K562 (cell line): Measurements from ENCODE around the gene SLC49A3. TPM values are rescaled to one million over a fixed set of nuclear protein-coding genes. Genes with fewer than 3 reads are reported as not detected.
A peak's percentile ranks its signal among the peaks of the same experiment; 100 is the strongest.

Source experiments
- CBFB ChIP-seq: sonication (generic); formaldehyde crosslinking; IDR thresholded peaks from 2 replicates; pipeline ENCODE4 v1.4.0; 2020; ENCODE audit warnings: mild to moderate bottlenecking, missing genetic modification reagents
- DLX4 ChIP-seq: fragments of 250-450 bp; sonication (Bioruptor Pico); IDR thresholded peaks from 2 replicates; pipeline ENCODE4 v1.6.1; 2021; ENCODE audit warnings: mild to moderate bottlenecking
- FOXA3 ChIP-seq, 2 experiments: fragments of 450-650 bp in 1 of 2; sonication (generic) in 1 of 2; formaldehyde crosslinking; IDR thresholded peaks in 1 of 2; conservative IDR thresholded peaks in 1 of 2; 2 replicates each; pipeline versions ENCODE4 v1.4.0 to v1.8.0; 2020 to 2022; ENCODE audit warnings: mild to moderate bottlenecking in 2 of 2, missing genetic modification reagents in 1 of 2
- GTF3C2 ChIP-seq: IDR thresholded peaks from 3 replicates; pipeline ENCODE4 v1.6.1; 2011; ENCODE audit warnings: borderline replicate concordance, mild to moderate bottlenecking, moderate library complexity; ENCODE audit not compliant: insufficient read length; ENCODE audit errors: extremely low read depth
- KAT8 ChIP-seq: fragments of 450-650 bp; IDR thresholded peaks from 2 replicates; pipeline ENCODE4 v1.6.1; 2016; ENCODE audit warnings: low read depth, mild to moderate bottlenecking
- LEF1 ChIP-seq: fragments of 450-650 bp; IDR thresholded peaks from 2 replicates; pipeline ENCODE4 v1.6.1; 2016; ENCODE audit warnings: mild to moderate bottlenecking
- MNT ChIP-seq, 2 experiments: fragments of 450-650 bp; conservative IDR thresholded peaks; 2 replicates each; pipeline ENCODE4 v1.6.1; 2017; ENCODE audit warnings: mild to moderate bottlenecking in 2 of 2, moderate library complexity in 2 of 2
- RBM15 ChIP-seq: fragments of 200-400 bp; formaldehyde crosslinking; IDR thresholded peaks from 2 replicates; pipeline ENCODE4 v1.6.1; 2018; ENCODE audit warnings: mild to moderate bottlenecking, low read length, moderate library complexity; ENCODE audit not compliant: insufficient read depth
- RNF2 ChIP-seq: sonication (generic); IDR thresholded peaks from 2 replicates; pipeline ENCODE4 v1.6.1; 2016
- SAFB ChIP-seq: fragments of 200-400 bp; formaldehyde crosslinking; IDR thresholded peaks from 2 replicates; pipeline ENCODE4 v1.6.1; 2017; ENCODE audit warnings: low read depth, low read length, borderline replicate concordance
- STAT6 ChIP-seq: sonication (generic); formaldehyde crosslinking; IDR thresholded peaks from 2 replicates; pipeline ENCODE4 v1.8.1; 2023; ENCODE audit warnings: mild to moderate bottlenecking, missing genetic modification reagents
- WHSC1 ChIP-seq: IDR thresholded peaks from one replicate; pipeline ENCODE4 v1.6.1; 2012; ENCODE audit warnings: low read length, control low read depth, inconsistent platforms
- XRCC4 ChIP-seq: IDR thresholded peaks from one replicate; pipeline ENCODE4 v1.6.1; 2011; ENCODE audit not compliant: insufficient read depth, insufficient read length; ENCODE audit errors: extremely low read depth
- ZNF239 ChIP-seq: fragments of 250-450 bp; sonication (Bioruptor Pico); IDR thresholded peaks from 2 replicates; pipeline ENCODE4 v1.4.0; 2020; ENCODE audit warnings: mild to moderate bottlenecking
- ZNF24 ChIP-seq: fragments of 450-650 bp; IDR thresholded peaks from 2 replicates; pipeline ENCODE4 v1.6.1; 2016
- ZNF398 ChIP-seq: fragments of 250-450 bp; sonication (Bioruptor Pico); IDR thresholded peaks from 2 replicates; pipeline ENCODE4 v1.8.0; 2021; ENCODE audit warnings: moderate library complexity, mild to moderate bottlenecking, inconsistent platforms
- polyA plus RNA-seq, 8 experiments: library from polyadenylated mRNA; depleted of rRNA in 4 of 8; stranded (reverse) in 5 of 8; unstranded in 3 of 8; fragments of >200 nt; fragmentation: Nextera tagmentation in 2 of 8; fragmentation: Illumina TruSeq in 1 of 8; extraction: Ambion mirVana in 2 of 8; extraction: Trizol in 1 of 8; gene quantifications; 2 replicates each; pipeline versions ENCODE4 v1.2.1 to v1.2.3, GENCODE V29; 2011 to 2014; ENCODE audit warnings: inconsistent platforms in 1 of 8, missing spikeins in 1 of 8
- total RNA-seq, 7 experiments: library from RNA; depleted of rRNA in 6 of 7; stranded (reverse); fragments of >200 nt in 6 of 7; fragmentation: Illumina TruSeq in 2 of 7; extraction: Trizol in 2 of 7; gene quantifications; 2 replicates each; pipeline versions ENCODE4 v1.2.1 to v1.2.3, GENCODE V29; 2011 to 2021; ENCODE audit warnings: low replicate concordance in 1 of 7

SLC49A3 gene
- total and polyA plus RNA-seq, 9 of the 15 experiments (the other 6 are each of a cell fraction or from before 2014, with no cell fraction given): 0.24 to 0.41 TPM; not detected in 7

- TF ChIP-seq RBM15 (no peak), ZNF24 (no peak), SAFB (0 out of 2 replicates have a peak, but pooled peaks have one; percentile 53), STAT6 (CRISPR knock-in tag) (peak; percentile 71; the same call in 1 of the 2 replicates), LEF1 (no peak), DLX4 (CRISPR knock-in tag) (no peak), FOXA3 (CRISPR knock-in tag; conservative IDR thresholded peaks at IDR 0.05 in 1 of 2, IDR thresholded peaks at IDR 0.05 in 1 of 2) (no peak), ZNF239 (no peak), CBFB (CRISPR knock-in tag) (peak; percentile 75; the same call in 1 of the 2 replicates), XRCC4 (no peak), MNT (conservative IDR thresholded peaks at IDR 0.05) (peak; percentile 81 to 85), ZNF398 (no peak), GTF3C2 (no peak), RNF2 (peak; percentile 27; the same call in 1 of the 2 replicates), WHSC1 (no peak), KAT8 (no peak)
These were observed 14.5 kb downstream of the SLC49A3 start, which contains the start of the genes ATP5ME and MYL5 (continued) for GRCh38 chr4:674172-675035.
